Body of pancreas (tissue), 4 donors: ENCODE measurements around the gene TENM3. TPM values are rescaled to one million over a fixed set of nuclear protein-coding genes. Genes with fewer than 3 reads are reported as not detected.

Experiments
- ATAC-seq: fragments of 150-250 bp; one replicate; pipeline ENCODE4 v1.9.1; 2016
- DNase-seq, 4 donors: peaks; one replicate each; pipeline ENCODE4 v3.0.0-alpha.2; 2019
- H3K27ac ChIP-seq, 4 donors: fragments of 200-600 bp; sonication (generic); 1 replicate in 3 of 4; 2 replicates in 1 of 4; pipeline versions ENCODE4 v1.5.1 to v1.6.1; 2016 to 2019; ENCODE audit warnings: mild to moderate bottlenecking in 1 of 4, mixed read lengths in 1 of 4, moderate library complexity in 1 of 4
- H3K27me3 ChIP-seq, 2 donors: fragments of 200-600 bp; sonication (generic); one replicate each; pipeline ENCODE4 v1.6.0; 2016; ENCODE audit warnings: mild to moderate bottlenecking in 1 of 2
- H3K36me3 ChIP-seq, 2 donors: fragments of 200-600 bp; sonication (generic); replicated peaks in 1 of 2; 2 replicates each; pipeline ENCODE4 v1.5.1; 2016; ENCODE audit warnings: low read depth in 2 of 2; ENCODE audit not compliant: insufficient read depth in 1 of 2
- H3K4me1 ChIP-seq: fragments of 200-600 bp; sonication (generic); one replicate; pipeline ENCODE4 v1.6.0; 2016
- H3K4me3 ChIP-seq, 2 donors: fragments of 200-600 bp; sonication (generic); 1 replicate in 1 of 2; 2 replicates in 1 of 2; pipeline ENCODE4 v1.5.1; 2016 to 2019
- H3K9me3 ChIP-seq, 3 donors: fragments of 200-600 bp; sonication (generic); 1 replicate in 2 of 3; 2 replicates in 1 of 3; pipeline ENCODE4 v1.5.1; 2016
- POLR2A ChIP-seq, 3 donors: fragments of 450-650 bp; IDR thresholded peaks; one replicate each; pipeline ENCODE4 v1.6.1; 2016; ENCODE audit warnings: antibody characterized with exemption in 3 of 3, mild to moderate bottlenecking in 2 of 3
- WGBS, 2 donors: methylation state at CpG; one replicate each; pipeline ENCODE4 v1.1.5; 2017; 5-methylcytosine and 5-hydroxymethylcytosine counted together
- intact Hi-C: fragments of 100-400 bp; cut with DNase I; formaldehyde crosslinking; loops from one replicate; pipeline ENCODE4 v1.15.1; 2023
- total RNA-seq, 2 donors: library from RNA; depleted of rRNA; stranded (reverse); fragments of >200 nt; gene quantifications; one replicate each; pipeline ENCODE4 v1.1.0, GENCODE V29; 2016
- TF ChIP-seq, protein P1 (sequence below), 7 experiments: fragments of 450-650 bp in 4 of 7; fragments of 200-600 bp in 3 of 7; sonication (generic) in 3 of 7; IDR thresholded peaks; one replicate each; pipeline ENCODE4 v1.5.1; 2016 to 2019; ENCODE audit warnings: antibody characterized with exemption in 7 of 7

The TENM3 gene
- total RNA-seq, 2 donors from 2014 or later = 2.3 to 9.6 TPM

DNA sequence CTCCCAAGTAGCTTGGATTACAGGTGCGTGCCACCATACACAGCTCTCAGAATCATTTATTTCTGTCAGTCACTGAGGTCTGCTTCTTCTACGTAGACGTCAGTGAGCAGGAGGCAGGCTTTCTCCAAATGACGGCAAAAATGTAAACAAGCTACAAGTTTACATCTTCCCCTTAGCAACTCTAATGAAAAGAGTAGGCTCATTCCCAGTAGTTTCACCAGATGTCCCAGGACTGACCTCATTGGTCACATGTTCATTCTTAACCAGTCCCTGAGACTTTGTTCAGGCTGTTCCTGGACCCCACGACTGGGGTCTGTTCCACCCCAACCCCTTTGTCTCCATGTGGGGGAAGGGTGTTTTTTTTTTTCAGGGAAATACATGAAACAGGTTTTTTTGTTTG lies 67.1 kb downstream of the TENM3 start:
- no peak for DNase-seq
- WGBS, 2 donors = 56 to 61% methylated on average over 5 of the region's 5 CpGs
- TF ChIP-seq, protein P1, sequence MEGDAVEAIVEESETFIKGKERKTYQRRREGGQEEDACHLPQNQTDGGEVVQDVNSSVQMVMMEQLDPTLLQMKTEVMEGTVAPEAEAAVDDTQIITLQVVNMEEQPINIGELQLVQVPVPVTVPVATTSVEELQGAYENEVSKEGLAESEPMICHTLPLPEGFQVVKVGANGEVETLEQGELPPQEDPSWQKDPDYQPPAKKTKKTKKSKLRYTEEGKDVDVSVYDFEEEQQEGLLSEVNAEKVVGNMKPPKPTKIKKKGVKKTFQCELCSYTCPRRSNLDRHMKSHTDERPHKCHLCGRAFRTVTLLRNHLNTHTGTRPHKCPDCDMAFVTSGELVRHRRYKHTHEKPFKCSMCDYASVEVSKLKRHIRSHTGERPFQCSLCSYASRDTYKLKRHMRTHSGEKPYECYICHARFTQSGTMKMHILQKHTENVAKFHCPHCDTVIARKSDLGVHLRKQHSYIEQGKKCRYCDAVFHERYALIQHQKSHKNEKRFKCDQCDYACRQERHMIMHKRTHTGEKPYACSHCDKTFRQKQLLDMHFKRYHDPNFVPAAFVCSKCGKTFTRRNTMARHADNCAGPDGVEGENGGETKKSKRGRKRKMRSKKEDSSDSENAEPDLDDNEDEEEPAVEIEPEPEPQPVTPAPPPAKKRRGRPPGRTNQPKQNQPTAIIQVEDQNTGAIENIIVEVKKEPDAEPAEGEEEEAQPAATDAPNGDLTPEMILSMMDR (IDR thresholded peaks at IDR 0.05) = no peak
- TF ChIP-seq POLR2A (IDR thresholded peaks at IDR 0.05) = no peak

DNA sequence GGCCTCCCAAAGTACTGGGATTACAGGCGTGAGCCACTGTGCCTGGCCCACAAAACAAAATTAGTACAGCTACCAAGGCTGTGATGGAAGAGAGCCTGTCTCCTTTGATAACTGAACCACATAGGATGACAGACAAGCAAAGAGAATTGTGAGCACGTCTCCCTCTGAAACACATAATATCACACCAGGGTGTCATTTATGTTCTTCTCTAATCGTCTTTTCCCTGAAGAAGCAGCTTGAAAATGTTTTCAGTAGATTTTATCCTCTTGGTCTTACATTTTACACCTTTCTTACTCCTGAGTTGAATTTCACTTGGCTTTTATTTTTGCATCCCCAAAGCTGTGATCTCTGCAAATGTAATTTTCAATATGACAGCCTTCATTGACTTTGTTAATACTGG lies 67.8 kb downstream of the TENM3 start:
- Histone ChIP-seq H3K4me3 (no peak overlapping the region), H3K27me3 (no peaks in the 10 kb centered on the region), H3K4me1 (no peaks in the 10 kb centered on the region), H3K27ac (no peak overlapping the region), H3K36me3 (no peaks in the 10 kb centered on the region), H3K9me3 (peaks cover 0 to 8% (median 0%) of the 10 kb centered on the region in 3 donors)
- ATAC-seq (no peak), DNase-seq (no peak)
- TF ChIP-seq POLR2A (IDR thresholded peaks at IDR 0.05) = no peak
- TF ChIP-seq, protein P1 (IDR thresholded peaks at IDR 0.05) = no peak
- intact Hi-C loops = no loop called here
- 72 to 79% methylated on average over 3 of the region's 3 CpGs for WGBS, 2 donors

More for the DNA sequence above, 67.1 kb downstream of the TENM3 start:
- Histone ChIP-seq H3K9me3 (peaks cover 0 to 8% (median 0%) of the 10 kb centered on the region in 3 donors), H3K4me3 (no peak overlapping the region), H3K27ac (no peak overlapping the region), H3K27me3 (no peaks in the 10 kb centered on the region), H3K36me3 (no peaks in the 10 kb centered on the region), H3K4me1 (no peaks in the 10 kb centered on the region)
- intact Hi-C loops = no loop called here
- no peak for ATAC-seq

DNA sequence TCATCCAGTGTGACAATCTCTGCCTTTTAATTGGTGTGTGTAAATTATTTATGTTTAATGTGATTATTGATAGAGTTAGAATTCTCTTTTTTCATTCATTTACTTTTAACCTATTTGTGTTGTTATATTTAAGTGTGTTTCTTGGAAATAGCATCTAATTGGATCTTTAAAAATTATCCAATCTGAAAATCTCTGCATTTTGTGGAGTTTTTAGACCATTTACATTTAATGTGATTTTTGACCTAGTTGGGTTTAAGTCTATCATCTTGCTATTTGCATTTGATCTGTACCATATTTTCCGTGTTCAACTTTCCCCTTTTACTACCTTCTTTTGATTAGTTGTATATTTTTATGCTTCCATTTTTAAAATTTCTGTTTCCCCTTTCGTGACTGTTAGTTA lies 71.3 kb downstream of the TENM3 start:
- 60 to 80% methylated on average over 2 of the region's 2 CpGs for WGBS, 2 donors
- intact Hi-C loops = no loop called here
- H3K4me1 ChIP-seq = no peaks in the 10 kb centered on the region
- no peak for TF ChIP-seq POLR2A (IDR thresholded peaks at IDR 0.05)
- TF ChIP-seq, protein P1 (IDR thresholded peaks at IDR 0.05) = no peak
- peaks cover 0 to 8% (median 0%) of the 10 kb centered on the region in 3 donors for H3K9me3 ChIP-seq
- no peaks in the 10 kb centered on the region for H3K36me3 ChIP-seq
- no peak overlapping the region for H3K27ac ChIP-seq
- no peak for DNase-seq
- ATAC-seq = no peak
- H3K4me3 ChIP-seq = no peak overlapping the region
- no peaks in the 10 kb centered on the region for H3K27me3 ChIP-seq

DNA sequence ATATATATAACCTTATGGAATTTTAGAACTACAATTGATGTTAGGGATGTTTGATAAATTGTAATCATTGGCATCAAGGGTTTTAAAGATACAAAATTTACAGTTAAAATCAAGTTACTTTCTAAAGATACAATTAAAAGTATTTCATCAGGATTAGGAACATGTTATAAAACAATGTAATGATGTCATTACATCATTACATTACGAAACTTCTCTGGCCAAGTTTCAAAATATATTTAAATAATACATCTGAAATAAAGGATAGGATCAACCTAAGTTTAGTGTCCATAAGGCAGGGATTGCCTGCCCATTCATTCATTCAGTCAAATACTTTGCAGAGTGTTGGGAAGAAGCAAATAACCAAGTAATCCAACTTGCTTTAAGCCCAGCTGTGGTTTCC lies 75.1 kb downstream of the TENM3 start:
- ATAC-seq = no peak
- Histone ChIP-seq H3K36me3 (no peaks in the 10 kb centered on the region), H3K9me3 (peaks cover 0 to 8% (median 0%) of the 10 kb centered on the region in 3 donors), H3K27me3 (no peaks in the 10 kb centered on the region), H3K4me1 (no peaks in the 10 kb centered on the region), H3K4me3 (no peak overlapping the region), H3K27ac (no peak overlapping the region)
- WGBS, 2 donors = 90 to 93% methylated on average over 1 of the region's 1 CpG
- intact Hi-C loops = no loop called here
- DNase-seq = no peak
- TF ChIP-seq, protein P1 (IDR thresholded peaks at IDR 0.05) = no peak
- no peak for TF ChIP-seq POLR2A (IDR thresholded peaks at IDR 0.05)

DNA sequence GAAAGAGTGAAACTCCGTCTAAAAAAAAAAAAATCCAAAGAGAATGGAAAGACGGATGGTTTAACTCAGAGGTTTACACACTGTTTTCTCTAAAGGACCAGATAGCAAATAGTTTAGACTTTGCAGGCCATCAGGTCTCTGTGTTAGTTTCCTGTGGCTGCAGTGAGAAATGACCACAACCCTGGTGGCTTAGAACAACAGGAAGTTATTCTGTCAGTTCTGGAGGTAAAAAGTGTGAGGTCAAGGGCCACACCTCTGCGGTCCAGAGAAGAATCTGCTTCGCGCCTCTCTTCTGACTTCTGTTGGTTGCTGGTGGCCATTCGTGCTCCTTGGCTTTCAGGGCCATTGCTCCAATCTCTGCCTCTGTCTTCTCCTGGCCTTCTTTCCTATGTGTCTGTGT lies 76.9 kb downstream of the TENM3 start:
- H3K9me3 ChIP-seq = no peaks in the 10 kb centered on the region
- WGBS, 2 donors = 89% methylated on average over 6 of the region's 6 CpGs
- H3K36me3 ChIP-seq = no peaks in the 10 kb centered on the region
- H3K4me3 ChIP-seq = no peak overlapping the region
- DNase-seq = no peak
- no peaks in the 10 kb centered on the region for H3K27me3 ChIP-seq
- no peak for TF ChIP-seq POLR2A (IDR thresholded peaks at IDR 0.05)
- TF ChIP-seq, protein P1 (IDR thresholded peaks at IDR 0.05) = no peak
- intact Hi-C loops = no loop called here
- H3K4me1 ChIP-seq = no peaks in the 10 kb centered on the region
- H3K27ac ChIP-seq = no peak overlapping the region
- ATAC-seq = no peak
